ENCODE results near the gene ZNF536. TPM values are rescaled to one million over a fixed set of nuclear protein-coding genes. Genes with fewer than 3 reads are reported as not detected.

The ZNF536 gene
- total RNA-seq, 1 experiment from 2014 or later = not detected

DNA sequence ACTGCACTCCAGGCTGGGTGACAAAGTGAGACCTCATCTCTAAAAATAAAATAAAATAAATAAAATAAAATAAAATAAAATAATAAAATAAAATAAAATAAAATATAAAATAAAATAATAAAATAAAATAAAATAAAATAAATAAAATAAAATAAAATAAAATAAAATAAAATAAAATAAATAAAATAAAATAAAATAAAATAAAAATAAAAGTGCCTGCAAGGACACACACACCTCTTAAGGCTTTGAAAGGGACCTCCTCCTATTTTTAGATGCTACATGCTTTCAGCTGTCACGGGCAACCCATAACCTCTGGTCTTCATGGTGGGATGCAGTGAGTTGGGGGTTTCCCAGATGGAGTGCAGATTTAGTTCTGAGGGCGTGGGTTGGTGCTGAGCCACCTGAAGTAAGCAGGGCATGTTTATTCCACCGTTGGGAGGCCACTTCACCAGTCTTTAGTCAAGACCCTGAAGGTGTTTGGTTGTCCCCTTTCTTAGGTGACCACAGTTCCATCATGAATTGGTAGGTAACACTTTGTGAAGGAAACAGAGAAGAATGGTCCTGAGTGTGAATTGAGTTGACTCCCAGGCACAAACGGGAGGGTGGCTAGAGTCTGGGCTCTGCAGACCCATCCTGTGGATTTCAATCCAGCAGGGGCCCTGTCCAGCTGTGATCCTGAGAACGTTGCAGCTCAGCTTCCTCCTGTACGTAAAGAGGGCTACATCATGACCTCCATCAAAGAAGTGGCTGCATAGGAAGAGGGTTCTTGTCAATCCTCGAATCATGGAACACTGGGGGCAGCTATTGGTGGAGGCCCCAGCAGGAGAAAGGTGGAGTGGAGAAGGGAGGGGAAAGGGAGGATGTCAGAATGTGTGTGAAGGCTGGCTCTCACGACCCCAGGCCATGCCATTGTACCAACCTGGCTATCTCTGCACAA is 234.2 kb downstream of the ZNF536 start:
- no peak for DNase-seq
- no peaks in the 10 kb centered on the region for H3K36me3 ChIP-seq (ENCODE audit: low read depth)
- no peaks in the 10 kb centered on the region for H4K20me1 ChIP-seq (ENCODE audit: insufficient read depth)
- no peak overlapping the region for H3K4me3 ChIP-seq
- H3K4me1 ChIP-seq (replicated peaks; ENCODE audit: insufficient read depth) = no peaks in the 10 kb centered on the region
- 0 out of 2 replicates have a peak, but pooled peaks cover 3% of the 10 kb centered on the region for H3K27me3 ChIP-seq (ENCODE audit: insufficient read depth, low read depth)
- CTCF ChIA-PET = no interaction called here
- POLR2A ChIA-PET (ENCODE audit: unreplicated experiment) = no interaction called here
- no TSS peak for BruUV-seq (replicated peaks)
- no peaks in the 10 kb centered on the region for H3K9me2 ChIP-seq (ENCODE audit: insufficient read depth)
- no peak overlapping the region for H3K27ac ChIP-seq
- no peak overlapping the region for H2AFZ ChIP-seq
- intact Hi-C loops (cut with micrococcal nuclease; ENCODE audit: unreplicated experiment) = no loop called here
- no peaks in the 10 kb centered on the region for H3K79me2 ChIP-seq (ENCODE audit: low read depth)
- H3K9me3 ChIP-seq (ENCODE audit: insufficient read depth, low read depth) = no peaks in the 10 kb centered on the region
- TF ChIP-seq EZH2 (IDR thresholded peaks at IDR 0.05; ENCODE audit: low read depth) = no peak
- TF ChIP-seq, protein P1, sequence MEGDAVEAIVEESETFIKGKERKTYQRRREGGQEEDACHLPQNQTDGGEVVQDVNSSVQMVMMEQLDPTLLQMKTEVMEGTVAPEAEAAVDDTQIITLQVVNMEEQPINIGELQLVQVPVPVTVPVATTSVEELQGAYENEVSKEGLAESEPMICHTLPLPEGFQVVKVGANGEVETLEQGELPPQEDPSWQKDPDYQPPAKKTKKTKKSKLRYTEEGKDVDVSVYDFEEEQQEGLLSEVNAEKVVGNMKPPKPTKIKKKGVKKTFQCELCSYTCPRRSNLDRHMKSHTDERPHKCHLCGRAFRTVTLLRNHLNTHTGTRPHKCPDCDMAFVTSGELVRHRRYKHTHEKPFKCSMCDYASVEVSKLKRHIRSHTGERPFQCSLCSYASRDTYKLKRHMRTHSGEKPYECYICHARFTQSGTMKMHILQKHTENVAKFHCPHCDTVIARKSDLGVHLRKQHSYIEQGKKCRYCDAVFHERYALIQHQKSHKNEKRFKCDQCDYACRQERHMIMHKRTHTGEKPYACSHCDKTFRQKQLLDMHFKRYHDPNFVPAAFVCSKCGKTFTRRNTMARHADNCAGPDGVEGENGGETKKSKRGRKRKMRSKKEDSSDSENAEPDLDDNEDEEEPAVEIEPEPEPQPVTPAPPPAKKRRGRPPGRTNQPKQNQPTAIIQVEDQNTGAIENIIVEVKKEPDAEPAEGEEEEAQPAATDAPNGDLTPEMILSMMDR (conservative IDR thresholded peaks at IDR 0.05) = no peak
- H3F3A ChIP-seq (ENCODE audit: insufficient read depth, low read depth) = no peaks in the 10 kb centered on the region
- no peak overlapping the region for H3K4me2 ChIP-seq
